K562 (cell line): ENCODE measurements around the gene CRYBA4. TPM values are rescaled to one million over a fixed set of nuclear protein-coding genes. Genes with fewer than 3 reads are reported as not detected.

Experiments used
- ATAC-seq: fragments of 200-7000 bp; cut with Tn5 transposase; 3 replicates; pipeline ENCODE4 v1.9.1; 2020; ENCODE audit warnings: moderate library complexity
- BruUV-seq: library from RNA; stranded (reverse); fragments of 400-500 nt; replicated peaks from 2 replicates; lab custom pipeline; 2021; lab: Mats Ljungman, UMichigan
- CTCF ChIA-PET: fragments of 300-600 bp; formaldehyde crosslinking; extraction: SDS; loops from one replicate; lab custom pipeline; 2021; ENCODE audit warnings: low intra/inter-chr PET ratio; lab: Yijun Ruan, JAX
- POLR2A ChIA-PET: fragments of 300-600, 350-650 bp; sonication (Branson Sonifier 250); formaldehyde crosslinking; extraction: SDS; loops from one replicate; lab custom pipeline; 2021; ENCODE audit warnings: antibody characterized with exemption, inconsistent platforms; lab: Yijun Ruan, JAX
- DNase-seq, 4 experiments: peaks; one replicate each; pipeline versions ENCODE4 v3.0.0 to v3.0.0-alpha.2; 2011 to 2018; ENCODE audit warnings: low spot score in 3 of 4, mixed read lengths in 3 of 4; ENCODE audit errors: extremely low read depth in 1 of 4
- FAIRE-seq: peaks from 2 replicates; lab custom pipeline; 2011; peaks lifted over from hg19 to GRCh38; lab: Jason Lieb, UNC
- H2AFZ ChIP-seq: 2 replicates; pipeline ENCODE4 v1.6.0; 2011; ENCODE audit warnings: low read depth, low read length, control low read depth, inconsistent platforms
- H3K27ac ChIP-seq: fragments of 200-600 bp; 3 replicates; pipeline ENCODE4 v1.8.0; 2011; ENCODE audit warnings: low read depth, mild to moderate bottlenecking, control low read depth, inconsistent platforms, low read length, moderate library complexity, mixed read lengths; ENCODE audit errors: extremely low read depth
- H3K27me3 ChIP-seq, 2 experiments: fragments of 300-600 bp in 1 of 2; 2 replicates in 1 of 2; 3 replicates in 1 of 2; pipeline versions ENCODE4 v1.6.0 to v1.8.0; 2011; ENCODE audit warnings: inconsistent platforms in 2 of 2, low read length in 2 of 2, mild to moderate bottlenecking in 1 of 2, mixed read lengths in 1 of 2, moderate library complexity in 1 of 2; ENCODE audit not compliant: control insufficient read depth in 2 of 2, insufficient read depth in 2 of 2
- H3K36me3 ChIP-seq: fragments of 300-600 bp; 3 replicates; pipeline ENCODE4 v1.8.0; 2011; ENCODE audit warnings: mild to moderate bottlenecking, low read length, inconsistent platforms; ENCODE audit not compliant: control insufficient read depth, insufficient read depth
- H3K4me1 ChIP-seq, 2 experiments: fragments of 200-600 bp in 1 of 2; replicated peaks in 1 of 2; 2 replicates in 1 of 2; 3 replicates in 1 of 2; pipeline versions ENCODE4 v1.5.1 to v1.8.0; 2011; ENCODE audit warnings: inconsistent platforms in 2 of 2, low read length in 2 of 2, mild to moderate bottlenecking in 1 of 2, mixed read lengths in 1 of 2, moderate library complexity in 1 of 2; ENCODE audit not compliant: control insufficient read depth in 2 of 2, insufficient read depth in 2 of 2
- H3K4me2 ChIP-seq: 2 replicates; pipeline ENCODE4 v1.6.1; 2011; ENCODE audit warnings: low read length, control low read depth, inconsistent platforms, mixed read lengths; ENCODE audit not compliant: insufficient read depth
- H3K4me3 ChIP-seq: fragments of 200-600 bp; sonication (generic), shearing (Covaris generic); 2 replicates; pipeline ENCODE4 v1.5.1; 2016; ENCODE audit warnings: control low read depth, inconsistent platforms
- H3K79me2 ChIP-seq: fragments of 200-600 bp; 3 replicates; pipeline ENCODE4 v1.8.0; 2011; ENCODE audit warnings: low read length, inconsistent platforms; ENCODE audit not compliant: control insufficient read depth, insufficient read depth
- H3K9ac ChIP-seq, 2 experiments: 2 replicates each; pipeline versions ENCODE4 v1.6.0 to v1.6.1; 2011; ENCODE audit warnings: low read depth in 2 of 2, low read length in 2 of 2, control low read depth in 1 of 2, inconsistent platforms in 1 of 2, mild to moderate bottlenecking in 1 of 2, mixed read lengths in 1 of 2; ENCODE audit not compliant: insufficient read depth in 1 of 2
- H3K9me1 ChIP-seq: one replicate; pipeline ENCODE4 v1.6.0; 2011; ENCODE audit warnings: inconsistent platforms, mild to moderate bottlenecking, low read length, moderate library complexity; ENCODE audit not compliant: control insufficient read depth, insufficient read depth
- H3K9me3 ChIP-seq: replicated peaks from 2 replicates; pipeline ENCODE4 v1.5.1; 2011; ENCODE audit warnings: low read depth, low read length, inconsistent platforms; ENCODE audit not compliant: control insufficient read depth, insufficient read depth
- H4K20me1 ChIP-seq: replicated peaks from 2 replicates; pipeline ENCODE4 v1.6.1; 2011; ENCODE audit warnings: low read length, inconsistent platforms, mixed read lengths; ENCODE audit not compliant: control insufficient read depth, insufficient read depth
- KLF1 ChIP-seq: fragments of 450-650 bp; IDR thresholded peaks from 2 replicates; pipeline ENCODE4 v1.6.1; 2016; ENCODE audit warnings: missing genetic modification characterization, missing compliant biosample characterization
- MECOM ChIP-seq: fragments of 250-450 bp; sonication (Bioruptor Pico); IDR thresholded peaks from 2 replicates; pipeline ENCODE4 v1.8.0; 2022; ENCODE audit warnings: inconsistent platforms
- MXI1 ChIP-seq: IDR thresholded peaks from 2 replicates; pipeline ENCODE4 v1.6.1; 2011; ENCODE audit warnings: low read depth, mild to moderate bottlenecking, improper control_type of control experiment, low read length
- NRF1 ChIP-seq, 2 experiments: fragments of 450-650 bp; IDR thresholded peaks in 1 of 2; conservative IDR thresholded peaks in 1 of 2; 2 replicates each; pipeline ENCODE4 v1.6.1; 2014; ENCODE audit warnings: mild to moderate bottlenecking in 2 of 2
- PHB ChIP-seq: fragments of 250-450 bp; sonication (Bioruptor Pico); IDR thresholded peaks from 2 replicates; pipeline ENCODE4 v1.5.0; 2021
- POLR2G ChIP-seq: fragments of 200-400 bp; formaldehyde crosslinking; IDR thresholded peaks from 2 replicates; pipeline ENCODE4 v1.6.1; 2017; ENCODE audit warnings: low read depth, mild to moderate bottlenecking, antibody characterized with exemption, low read length, moderate library complexity
- RBFOX2 ChIP-seq: fragments of 200-400 bp; formaldehyde crosslinking; IDR thresholded peaks from 2 replicates; pipeline ENCODE4 v1.6.1; 2017; ENCODE audit warnings: low read depth, mild to moderate bottlenecking, low read length, moderate library complexity
- RBM15 ChIP-seq: fragments of 200-400 bp; formaldehyde crosslinking; IDR thresholded peaks from 2 replicates; pipeline ENCODE4 v1.6.1; 2018; ENCODE audit warnings: mild to moderate bottlenecking, low read length, moderate library complexity; ENCODE audit not compliant: insufficient read depth
- STAT5B ChIP-seq: fragments of 250-450 bp; sonication (Bioruptor Pico); IDR thresholded peaks from 2 replicates; pipeline ENCODE4 v1.8.0; 2021; ENCODE audit warnings: mild to moderate bottlenecking, inconsistent platforms
- TEAD2 ChIP-seq: fragments of 450-650 bp; IDR thresholded peaks from 2 replicates; pipeline ENCODE4 v1.6.1; 2016; ENCODE audit warnings: missing genetic modification characterization, control low read depth, missing compliant biosample characterization
- TRIM28 ChIP-seq: fragments of 450-650 bp; IDR thresholded peaks from 2 replicates; pipeline ENCODE4 v1.6.1; 2017
- WGBS: fragments of 100-300 bp; shearing (Covaris generic); methylation state at CpG from one replicate; pipeline ENCODE4 v1.1.6; 2016; ENCODE audit warnings: low coverage, mixed read lengths; ENCODE audit not compliant: insufficient coverage; ENCODE audit errors: missing lambda C conversion rate; 5-methylcytosine and 5-hydroxymethylcytosine counted together
- in situ Hi-C: fragments of 300-500 bp; cut with MboI; formaldehyde crosslinking; loops from 4 replicates; pipeline ENCODE4 v1.15.0; 2018; ENCODE audit warnings: inconsistent platforms, mixed read lengths
- intact Hi-C: fragments of 100-400 bp; cut with micrococcal nuclease; formaldehyde crosslinking; loops from 2 replicates; pipeline ENCODE4 v1.14.2; 2022
- polyA plus RNA-seq, 8 experiments: library from polyadenylated mRNA; depleted of rRNA in 4 of 8; stranded (reverse) in 5 of 8; unstranded in 3 of 8; fragments of >200 nt; fragmentation: Nextera tagmentation in 2 of 8; fragmentation: Illumina TruSeq in 1 of 8; extraction: Ambion mirVana in 2 of 8; extraction: Trizol in 1 of 8; gene quantifications; 2 replicates each; pipeline versions ENCODE4 v1.2.1 to v1.2.3, GENCODE V29; 2011 to 2014; ENCODE audit warnings: inconsistent platforms in 1 of 8, missing spikeins in 1 of 8
- total RNA-seq, 7 experiments: library from RNA; depleted of rRNA in 6 of 7; stranded (reverse); fragments of >200 nt in 6 of 7; fragmentation: Illumina TruSeq in 2 of 7; extraction: Trizol in 2 of 7; gene quantifications; 2 replicates each; pipeline versions ENCODE4 v1.2.1 to v1.2.3, GENCODE V29; 2011 to 2021; ENCODE audit warnings: low replicate concordance in 1 of 7
- TF ChIP-seq, protein P1 (sequence below): sonication (generic); formaldehyde crosslinking; IDR thresholded peaks from 2 replicates; pipeline ENCODE4 v1.9.0; 2022; ENCODE audit warnings: mild to moderate bottlenecking, missing genetic modification reagents
- TF ChIP-seq, protein P2 (sequence below): sonication (generic); formaldehyde crosslinking; IDR thresholded peaks from 2 replicates; pipeline ENCODE4 v1.8.0; 2022; ENCODE audit warnings: mild to moderate bottlenecking, low read depth, missing genetic modification reagents
- TF ChIP-seq, protein P3 (sequence below): fragments of 450-650 bp; IDR thresholded peaks from 2 replicates; pipeline ENCODE4 v1.6.1; 2017; ENCODE audit warnings: antibody characterized with exemption

The CRYBA4 gene
- total and polyA plus RNA-seq, 9 of the 15 experiments (the other 6 are each of a cell fraction or from before 2014, with no cell fraction given) = 0.59 to 3.3 (median 1.6) TPM

DNA sequence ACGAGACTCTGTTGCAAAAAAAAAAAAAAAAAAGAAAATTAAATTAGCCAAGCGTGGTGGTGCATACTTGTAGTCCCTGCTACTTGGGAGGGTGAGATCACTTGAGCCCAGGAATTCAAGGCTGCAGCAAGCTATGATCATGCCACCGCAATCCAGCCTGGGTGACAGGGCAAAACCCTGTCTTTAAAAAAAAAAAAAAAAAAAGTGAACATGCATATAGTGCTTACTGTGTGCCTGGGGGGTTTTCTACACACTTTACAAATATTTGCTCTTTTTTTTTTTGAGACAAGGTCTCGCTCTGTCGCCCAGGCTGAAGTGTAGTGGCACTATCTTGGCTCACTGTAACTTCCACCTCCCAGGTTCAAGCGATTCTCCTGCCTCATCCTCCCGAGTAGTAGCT is 44.7 kb upstream of the CRYBA4 start (continued):
- TF ChIP-seq, protein P1, sequence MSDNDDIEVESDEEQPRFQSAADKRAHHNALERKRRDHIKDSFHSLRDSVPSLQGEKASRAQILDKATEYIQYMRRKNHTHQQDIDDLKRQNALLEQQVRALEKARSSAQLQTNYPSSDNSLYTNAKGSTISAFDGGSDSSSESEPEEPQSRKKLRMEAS (CRISPR knock-in tag) = no peak
- no peak for TF ChIP-seq MXI1
- no peak for TF ChIP-seq MECOM (CRISPR knock-in tag)

DNA sequence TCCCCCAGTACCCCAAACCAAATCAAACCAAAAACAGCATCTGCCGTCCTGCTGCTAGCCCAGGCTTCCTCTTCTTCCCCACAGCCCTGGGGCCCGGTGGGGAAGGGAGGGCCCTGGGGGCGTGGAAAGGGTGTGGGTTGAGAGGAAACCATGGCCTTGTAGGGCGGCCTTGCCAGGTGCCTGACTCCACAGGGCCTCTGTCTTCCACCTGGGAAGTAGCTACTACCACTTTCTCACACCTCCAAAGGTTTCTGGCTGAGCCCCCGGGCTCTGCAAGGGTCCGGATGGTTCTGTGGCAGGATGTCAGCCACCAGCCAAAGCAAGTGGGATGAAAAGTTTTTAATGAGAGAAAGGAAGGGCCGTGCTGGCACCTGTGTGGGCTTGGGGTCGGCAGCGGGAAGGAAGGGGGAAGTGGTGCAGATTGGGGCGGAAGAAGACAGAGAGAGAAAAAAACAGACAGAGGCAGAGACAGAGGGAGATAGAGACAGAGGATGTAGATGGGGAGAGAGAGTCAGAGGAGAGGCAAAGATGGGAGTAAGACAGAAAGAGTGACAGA is 42.4 kb upstream of the CRYBA4 start:
- peak; percentile 37; the same call in 1 of the 3 replicates for ATAC-seq

More for the DNA sequence above, 42.4 kb upstream of the CRYBA4 start:
- TF ChIP-seq, protein P2, sequence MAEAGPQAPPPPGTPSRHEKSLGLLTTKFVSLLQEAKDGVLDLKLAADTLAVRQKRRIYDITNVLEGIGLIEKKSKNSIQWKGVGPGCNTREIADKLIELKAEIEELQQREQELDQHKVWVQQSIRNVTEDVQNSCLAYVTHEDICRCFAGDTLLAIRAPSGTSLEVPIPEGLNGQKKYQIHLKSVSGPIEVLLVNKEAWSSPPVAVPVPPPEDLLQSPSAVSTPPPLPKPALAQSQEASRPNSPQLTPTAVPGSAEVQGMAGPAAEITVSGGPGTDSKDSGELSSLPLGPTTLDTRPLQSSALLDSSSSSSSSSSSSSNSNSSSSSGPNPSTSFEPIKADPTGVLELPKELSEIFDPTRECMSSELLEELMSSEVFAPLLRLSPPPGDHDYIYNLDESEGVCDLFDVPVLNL (CRISPR knock-in tag) = no peak
- no peak for TF ChIP-seq RBM15
- no peak for TF ChIP-seq PHB (CRISPR knock-in tag)
- TF ChIP-seq NRF1 (conservative IDR thresholded peaks at IDR 0.05 in 1 of 2, IDR thresholded peaks at IDR 0.05 in 1 of 2) = no peak
- TF ChIP-seq KLF1 (tag) = no peak
- TF ChIP-seq TRIM28 = no peak
- TF ChIP-seq TEAD2 (tag) = no peak
- 0 out of 2 replicates have a peak, but pooled peaks have one; percentile 20 for TF ChIP-seq RBFOX2
- peak; percentile 31; the same call in 1 of the 2 replicates for TF ChIP-seq POLR2G
- TF ChIP-seq, protein P3, sequence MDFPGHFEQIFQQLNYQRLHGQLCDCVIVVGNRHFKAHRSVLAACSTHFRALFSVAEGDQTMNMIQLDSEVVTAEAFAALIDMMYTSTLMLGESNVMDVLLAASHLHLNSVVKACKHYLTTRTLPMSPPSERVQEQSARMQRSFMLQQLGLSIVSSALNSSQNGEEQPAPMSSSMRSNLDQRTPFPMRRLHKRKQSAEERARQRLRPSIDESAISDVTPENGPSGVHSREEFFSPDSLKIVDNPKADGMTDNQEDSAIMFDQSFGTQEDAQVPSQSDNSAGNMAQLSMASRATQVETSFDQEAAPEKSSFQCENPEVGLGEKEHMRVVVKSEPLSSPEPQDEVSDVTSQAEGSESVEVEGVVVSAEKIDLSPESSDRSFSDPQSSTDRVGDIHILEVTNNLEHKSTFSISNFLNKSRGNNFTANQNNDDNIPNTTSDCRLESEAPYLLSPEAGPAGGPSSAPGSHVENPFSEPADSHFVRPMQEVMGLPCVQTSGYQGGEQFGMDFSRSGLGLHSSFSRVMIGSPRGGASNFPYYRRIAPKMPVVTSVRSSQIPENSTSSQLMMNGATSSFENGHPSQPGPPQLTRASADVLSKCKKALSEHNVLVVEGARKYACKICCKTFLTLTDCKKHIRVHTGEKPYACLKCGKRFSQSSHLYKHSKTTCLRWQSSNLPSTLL = no peak
- no peak for TF ChIP-seq STAT5B
- H3K4me3 ChIP-seq = no peak overlapping the region
- intact Hi-C loops = no loop called here
- H3K27me3 ChIP-seq = no peaks in the 10 kb centered on the region
- no TSS peak for BruUV-seq
- in situ Hi-C loops = no loop called here
- H3K79me2 ChIP-seq = peaks cover 93% of the 10 kb centered on the region
- whole genome bisulfite sequencing = 67% methylated on average over 3 of the region's 10 CpGs
- POLR2A ChIA-PET = interaction anchor here (0.5 kb wide), 1 partner anchor 8 kb away, joined by 5 read pairs; no protein-coding TSS in a partner anchor
- peaks cover 0 to under 1% of the 10 kb centered on the region in 2 experiments; a peak in 2 of 5 replicates for H3K4me1 ChIP-seq
- H3K36me3 ChIP-seq = peaks cover 80% of the 10 kb centered on the region
- no peak overlapping the region for H3K4me2 ChIP-seq
- FAIRE-seq = no peak
- H3K9me3 ChIP-seq = no peaks in the 10 kb centered on the region
- peaks cover 32% of the 10 kb centered on the region for H4K20me1 ChIP-seq
- no peak overlapping the region for H3K27ac ChIP-seq
- peaks cover 2% of the 10 kb centered on the region for H3K9me1 ChIP-seq
- no peak overlapping the region for H2AFZ ChIP-seq
- no peak for DNase-seq
- H3K9ac ChIP-seq = no peak overlapping the region
- CTCF ChIA-PET = no interaction called here
